Urinary bladder (tissue), 4 donors: ENCODE measurements around the gene SYDE2. TPM values are rescaled to one million over a fixed set of nuclear protein-coding genes. Genes with fewer than 3 reads are reported as not detected.
"Not testable (repeated sequence)": the region's sequence is repeated elsewhere in the genome, so short reads cannot be mapped to it uniquely, and the experiment has no call there.

ENCODE experiments used
- DNase-seq: peaks from one replicate; pipeline ENCODE4 v3.0.0-alpha.2; 2015; ENCODE audit errors: extremely low spot score
- H3K27ac ChIP-seq: one replicate; pipeline ENCODE4 v1.5.1; 2013; ENCODE audit warnings: low read depth, mild to moderate bottlenecking, moderate library complexity
- H3K36me3 ChIP-seq: one replicate; pipeline ENCODE4 v1.6.1; 2013; ENCODE audit warnings: mild to moderate bottlenecking, moderate library complexity; ENCODE audit not compliant: insufficient read depth
- H3K4me1 ChIP-seq: one replicate; pipeline ENCODE4 v1.6.1; 2013; ENCODE audit warnings: mild to moderate bottlenecking, moderate library complexity; ENCODE audit not compliant: insufficient read depth
- H3K4me3 ChIP-seq: one replicate; pipeline ENCODE4 v1.5.1; 2013; ENCODE audit warnings: low read depth, low read length
- WGBS: extraction: QIAGEN DNeasy Blood & Tissue Kit; methylation state at CpG from one replicate; pipeline ENCODE4 v1.1.7; 2013; 5-methylcytosine and 5-hydroxymethylcytosine counted together
- polyA plus RNA-seq: library from polyadenylated mRNA; stranded (reverse); fragments of 200-250 nt; gene quantifications from one replicate; pipeline ENCODE4 v1.2.3, GENCODE V29; 2013
- total RNA-seq: library from RNA; depleted of rRNA; stranded (reverse); fragments of >200 nt; gene quantifications from one replicate; pipeline ENCODE4 v1.2.3, GENCODE V29; 2014
- donor health status: healthy with polysubstance abuse.
- donor health status: healthy.

Gene SYDE2
- total and polyA plus RNA-seq, 2 donors: 6.7 to 54.0 TPM

DNA sequence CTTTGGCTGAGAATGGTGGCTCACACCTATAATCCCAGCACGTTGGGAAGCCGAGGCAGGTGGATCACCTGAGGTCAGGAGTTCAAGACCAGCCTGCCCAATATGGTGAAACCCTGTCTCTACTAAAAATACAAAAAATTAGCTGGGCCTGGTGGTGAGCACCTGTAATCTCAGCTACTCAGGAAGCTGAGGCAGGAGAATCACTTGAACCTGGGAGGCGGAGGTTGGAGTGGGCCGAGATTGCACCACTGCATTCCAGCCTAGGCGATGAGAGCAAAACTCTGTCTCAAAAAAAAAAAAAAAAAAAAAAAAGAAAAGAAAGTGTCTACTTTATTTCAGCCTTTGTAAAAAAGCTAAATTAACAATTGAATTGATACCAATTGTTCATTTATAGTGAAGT lies 62.4 kb downstream of the SYDE2 start:
- H3K4me1 ChIP-seq, H3K36me3 ChIP-seq, H3K27ac ChIP-seq, DNase-seq, H3K4me3 ChIP-seq: not testable (repeated sequence)
- 96% methylated on average over 5 of the region's 5 CpGs for WGBS

- Histone ChIP-seq H3K36me3 (no peaks in the 10 kb centered on the region), H3K27ac (no peak overlapping the region), H3K4me1 (no peaks in the 10 kb centered on the region), H3K4me3 (no peak overlapping the region)
- DNase-seq: no peak
- 60% methylated on average over 9 of the region's 9 CpGs for WGBS
These were observed 63.2 kb downstream of the SYDE2 start for GRCh38 chr1:85137660-85138059.

DNA sequence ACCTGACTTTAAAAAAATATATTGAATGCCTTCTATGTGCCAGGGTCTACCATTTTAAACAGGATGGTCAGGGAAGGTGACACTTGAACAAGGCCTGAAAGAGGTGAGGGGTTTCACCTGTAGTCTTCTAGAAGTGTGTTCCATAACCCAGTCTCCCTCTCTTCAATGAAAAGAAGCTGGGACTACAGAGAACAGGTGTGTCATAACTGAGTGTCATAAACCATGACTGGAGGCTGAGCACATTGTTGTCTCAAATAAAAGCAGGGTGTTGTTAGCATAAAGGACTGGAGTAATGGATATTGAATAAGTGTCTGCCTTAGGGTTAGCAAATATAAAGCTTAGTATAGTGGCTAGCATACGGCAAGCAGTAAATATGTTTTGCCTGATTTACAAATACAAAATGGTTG lies 65.4 kb downstream of the SYDE2 start:
- H3K4me1 ChIP-seq: no peaks in the 10 kb centered on the region
- H3K4me3 ChIP-seq: no peak overlapping the region
- no peak for DNase-seq
- H3K27ac ChIP-seq: no peak overlapping the region
- 90% methylated on average over 1 of the region's 1 CpG for WGBS
- no peaks in the 10 kb centered on the region for H3K36me3 ChIP-seq

- no peak overlapping the region for H3K27ac ChIP-seq
- DNase-seq: no peak
- H3K4me1 ChIP-seq: no peaks in the 10 kb centered on the region
- 62% methylated on average over 3 of the region's 3 CpGs for WGBS
- no peaks in the 10 kb centered on the region for H3K36me3 ChIP-seq
- no peak overlapping the region for H3K4me3 ChIP-seq
These were observed 66.0 kb downstream of the SYDE2 start for GRCh38 chr1:85134583-85135391.

- Histone ChIP-seq H3K36me3 (no peaks in the 10 kb centered on the region), H3K4me3 (no peak overlapping the region), H3K27ac (no peak overlapping the region), H3K4me1 (no peaks in the 10 kb centered on the region)
- WGBS: 39% methylated on average over 2 of the region's 2 CpGs
- DNase-seq: no peak
These were observed 67.2 kb downstream of the SYDE2 start for GRCh38 chr1:85133565-85134159.

DNA sequence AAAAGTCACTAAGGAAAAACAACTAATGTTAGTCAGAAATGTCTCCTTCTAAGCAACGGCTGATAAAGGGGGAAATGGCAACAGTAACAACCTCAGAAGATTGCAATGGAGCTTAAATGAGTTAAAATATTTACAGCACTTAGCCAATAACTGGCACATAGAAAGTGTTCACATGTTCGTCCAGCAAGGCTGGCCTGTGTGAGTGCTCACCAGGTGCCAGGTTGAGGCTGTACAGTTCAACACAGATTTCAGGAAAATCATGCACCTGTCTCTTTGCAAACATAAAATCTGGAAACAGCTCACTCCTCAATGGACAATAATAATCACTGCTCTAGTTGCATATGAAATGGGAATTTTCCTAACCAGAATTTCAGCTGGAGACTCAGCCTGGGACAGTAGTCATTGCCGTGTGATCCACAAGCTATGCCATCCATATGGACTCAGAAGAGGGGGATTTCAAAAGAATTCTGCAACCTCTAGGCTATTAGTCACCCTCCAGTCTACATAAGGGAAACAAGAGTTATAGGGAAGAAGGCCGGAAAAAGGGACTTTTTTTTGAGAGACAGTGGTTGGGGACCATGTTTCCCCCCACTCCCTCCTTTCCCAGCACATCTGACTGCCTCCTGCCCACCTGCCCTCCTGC lies 68.6 kb downstream of the SYDE2 start:
- Histone ChIP-seq H3K4me1 (no peaks in the 10 kb centered on the region), H3K27ac (no peak overlapping the region), H3K4me3 (no peak overlapping the region), H3K36me3 (no peaks in the 10 kb centered on the region)
- no peak for DNase-seq
- WGBS: 83% methylated on average over 4 of the region's 4 CpGs

DNA sequence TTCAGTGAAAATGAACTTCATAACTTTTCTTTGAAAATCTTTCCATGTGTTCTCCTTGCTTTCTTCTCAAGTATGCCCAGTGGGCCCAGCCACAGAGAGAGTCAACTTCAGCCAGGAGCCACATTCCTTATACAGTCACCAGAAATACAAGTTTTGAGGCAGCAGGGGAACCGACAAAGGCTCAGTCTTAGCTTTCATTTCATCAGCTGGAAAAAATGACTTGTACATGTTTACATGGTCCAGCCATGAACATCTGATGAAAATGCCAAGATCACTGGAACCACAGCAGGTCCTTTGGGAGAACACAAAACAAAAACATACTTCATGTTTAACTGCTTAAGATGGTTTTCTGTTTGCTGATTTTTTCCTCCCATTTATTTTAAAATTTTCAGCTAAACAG lies 72.5 kb downstream of the SYDE2 start:
- no peaks in the 10 kb centered on the region for H3K4me1 ChIP-seq
- WGBS: 36% methylated on average over 1 of the region's 1 CpG
- no peak overlapping the region for H3K4me3 ChIP-seq
- no peaks in the 10 kb centered on the region for H3K36me3 ChIP-seq
- no peak overlapping the region for H3K27ac ChIP-seq
- DNase-seq: no peak

DNA sequence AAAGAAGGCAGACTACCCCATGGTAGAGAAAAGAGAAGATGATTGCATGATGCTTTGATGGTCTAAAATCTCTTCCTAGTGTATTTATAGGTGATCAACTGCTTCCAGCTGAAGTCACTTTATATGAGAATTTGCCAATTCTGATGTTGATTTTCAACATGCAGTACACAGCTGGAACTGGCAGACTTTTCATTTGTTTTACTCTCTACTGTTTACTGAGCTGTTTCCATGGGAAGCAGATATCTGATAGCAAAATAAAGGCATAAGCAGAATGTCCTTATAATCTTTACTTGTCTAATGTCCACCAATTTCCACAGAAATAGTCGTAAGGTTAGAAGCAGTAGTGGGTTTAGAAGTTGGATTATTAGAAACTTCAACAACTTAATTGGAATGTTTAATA lies 74.9 kb downstream of the SYDE2 start:
- 56% methylated on average over 1 of the region's 1 CpG for WGBS
- no peaks in the 10 kb centered on the region for H3K4me1 ChIP-seq
- no peak for DNase-seq

GRCh38 chr1:85124091-85124490 lies 76.7 kb downstream of the SYDE2 start:
- Histone ChIP-seq H3K27ac (no peak overlapping the region), H3K4me1 (no peaks in the 10 kb centered on the region), H3K4me3 (no peak overlapping the region), H3K36me3 (no peaks in the 10 kb centered on the region)
- no peak for DNase-seq
- 89% methylated on average over 5 of the region's 5 CpGs for WGBS

More for the DNA sequence above, 74.9 kb downstream of the SYDE2 start:
- Histone ChIP-seq H3K4me3 (no peak overlapping the region), H3K27ac (no peak overlapping the region), H3K36me3 (no peaks in the 10 kb centered on the region)

DNA sequence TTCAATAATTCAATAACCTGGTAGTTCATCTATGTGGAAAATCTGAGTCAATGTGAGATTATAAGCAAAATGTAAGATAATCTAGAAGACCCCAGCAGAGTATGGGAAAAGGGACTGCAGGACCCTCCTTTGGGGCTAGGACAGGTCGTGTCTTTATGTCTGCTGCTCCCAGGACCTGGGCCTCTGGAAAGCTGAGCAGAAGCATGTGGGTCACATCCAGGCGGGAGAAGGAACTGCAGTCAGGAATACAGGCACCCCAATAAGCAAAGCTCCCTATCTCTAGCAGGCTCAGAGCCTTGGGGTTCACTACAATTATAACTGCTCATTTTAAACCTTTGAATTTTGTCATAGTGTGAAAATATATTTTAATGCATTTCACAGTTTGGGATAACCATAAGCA lies 78.6 kb downstream of the SYDE2 start:
- WGBS: 87% methylated on average over 2 of the region's 2 CpGs
- Histone ChIP-seq H3K27ac (no peak overlapping the region), H3K4me3 (no peak overlapping the region), H3K4me1 (no peaks in the 10 kb centered on the region), H3K36me3 (no peaks in the 10 kb centered on the region)
- no peak for DNase-seq

DNA sequence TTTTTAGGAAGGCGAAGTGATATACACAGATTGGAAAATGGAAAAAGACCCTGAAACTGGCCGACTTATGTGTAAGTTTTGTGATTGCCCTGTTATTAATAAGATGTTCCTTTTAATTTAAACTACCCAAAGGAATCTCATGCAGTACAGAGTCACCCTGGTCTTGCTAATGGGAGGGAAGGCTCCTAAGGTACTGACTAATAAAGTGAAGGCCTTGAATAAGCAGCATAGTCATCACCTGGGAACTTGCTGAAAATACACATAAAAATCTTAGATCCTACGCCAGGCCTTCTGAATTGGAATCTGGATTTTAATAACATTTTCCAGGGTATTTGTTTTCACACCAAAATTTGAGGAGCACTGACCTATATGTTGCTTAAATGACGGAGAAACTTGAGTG lies 79.1 kb downstream of the SYDE2 start:
- no peak overlapping the region for H3K4me3 ChIP-seq
- DNase-seq: no peak
- H3K27ac ChIP-seq: no peak overlapping the region
- H3K36me3 ChIP-seq: no peaks in the 10 kb centered on the region
- 95% methylated on average over 4 of the region's 4 CpGs for WGBS
- H3K4me1 ChIP-seq: no peaks in the 10 kb centered on the region

DNA sequence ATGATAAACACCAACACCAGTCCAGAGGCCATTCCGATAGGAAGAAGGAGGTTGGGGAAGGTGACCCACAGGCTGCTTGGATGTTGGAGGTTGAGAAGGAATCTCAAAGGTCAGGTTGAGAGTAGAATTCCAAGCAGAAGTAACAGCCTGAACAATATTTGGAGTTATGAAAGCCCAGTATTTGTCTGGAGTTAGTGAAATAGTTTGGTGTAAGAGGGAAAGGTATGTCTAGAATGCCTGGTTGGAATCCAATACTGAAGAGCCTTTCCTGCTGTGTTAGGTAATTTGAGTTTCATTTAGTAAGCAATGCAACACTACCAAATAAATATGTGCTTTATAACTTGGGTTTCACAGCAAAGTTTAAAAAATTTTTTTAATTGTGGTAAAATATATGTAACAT lies 82.1 kb downstream of the SYDE2 start:
- no peak overlapping the region for H3K4me3 ChIP-seq
- no peaks in the 10 kb centered on the region for H3K4me1 ChIP-seq
- DNase-seq: no peak
- 93% methylated on average over 1 of the region's 1 CpG for WGBS
- no peaks in the 10 kb centered on the region for H3K36me3 ChIP-seq
- H3K27ac ChIP-seq: no peak overlapping the region

DNA sequence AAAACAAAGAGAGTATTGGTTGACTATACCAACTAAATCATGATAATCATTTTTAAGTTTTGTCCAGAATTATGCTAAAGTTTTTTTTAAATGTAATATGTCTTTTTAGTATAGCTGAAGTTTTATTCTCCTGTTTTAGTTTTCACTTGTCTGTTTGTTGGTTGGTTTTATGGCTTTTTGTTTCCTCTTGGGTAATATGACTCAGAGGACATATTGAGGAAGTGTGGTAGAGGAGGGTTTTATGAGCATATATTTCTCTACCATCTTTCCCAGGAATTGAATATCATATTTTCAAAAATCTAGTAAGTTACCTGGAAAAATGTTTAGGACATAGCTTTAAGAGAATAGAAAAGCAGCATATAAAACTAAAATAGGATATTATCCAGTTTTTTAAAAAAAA lies 84.0 kb downstream of the SYDE2 start:
- Histone ChIP-seq H3K4me1 (no peaks in the 10 kb centered on the region), H3K27ac (no peak overlapping the region), H3K36me3 (no peaks in the 10 kb centered on the region), H3K4me3 (no peak overlapping the region)
- no peak for DNase-seq

DNA sequence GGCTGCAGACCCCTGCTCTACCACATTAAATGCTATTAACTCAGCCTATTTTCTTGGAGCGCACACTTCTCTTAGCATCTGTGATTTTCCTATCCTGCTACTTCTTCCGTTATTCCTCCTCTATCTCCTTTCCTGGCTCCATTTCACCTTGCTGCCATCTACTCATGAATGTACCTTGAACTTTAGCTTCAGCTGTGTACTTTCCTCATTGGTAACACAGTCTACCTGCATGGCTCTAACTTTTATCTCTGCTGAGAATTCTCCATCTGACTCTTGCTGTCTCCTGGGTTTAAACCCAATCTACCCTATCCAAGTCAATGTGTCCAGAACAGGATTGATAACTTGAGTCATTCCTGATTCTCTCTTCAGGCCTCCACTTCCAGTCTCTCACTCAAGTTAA lies 84.9 kb downstream of the SYDE2 start:
- Histone ChIP-seq H3K4me3 (no peak overlapping the region), H3K4me1 (no peaks in the 10 kb centered on the region), H3K27ac (no peak overlapping the region), H3K36me3 (no peaks in the 10 kb centered on the region)
- 95% methylated on average over 2 of the region's 2 CpGs for WGBS
- DNase-seq: no peak
